Keratinocyte (primary cell): ENCODE data around the gene SHC3. TPM values are rescaled to one million over a fixed set of nuclear protein-coding genes. Genes with fewer than 3 reads are reported as not detected.

Experiments
- DNase-seq: peaks from one replicate; pipeline ENCODE4 v3.0.0-alpha.2; 2011; ENCODE audit warnings: low read depth, missing footprints, low spot score
- FAIRE-seq: peaks from 2 replicates; lab custom pipeline; 2011; peaks lifted over from hg19 to GRCh38; lab: Jason Lieb, UNC
- H2AFZ ChIP-seq: 2 replicates; pipeline ENCODE4 v1.6.0; 2012; ENCODE audit warnings: low read length, control low read depth, inconsistent platforms; ENCODE audit not compliant: control insufficient read depth
- H3K27ac ChIP-seq: 2 replicates; pipeline ENCODE4 v1.5.1; 2011; ENCODE audit warnings: low read length; ENCODE audit not compliant: control insufficient read depth, insufficient read depth
- H3K27me3 ChIP-seq: 3 replicates; pipeline ENCODE4 v1.6.0; 2011; ENCODE audit warnings: low read length; ENCODE audit not compliant: control insufficient read depth, insufficient read depth; ENCODE audit errors: extremely low read depth
- H3K36me3 ChIP-seq, 2 experiments: 2 replicates in 1 of 2; 3 replicates in 1 of 2; pipeline ENCODE4 v1.5.1; 2011; ENCODE audit warnings: low read length in 2 of 2, mild to moderate bottlenecking in 1 of 2; ENCODE audit not compliant: control insufficient read depth in 2 of 2, insufficient read depth in 2 of 2; ENCODE audit errors: extremely low read depth in 1 of 2
- H3K4me1 ChIP-seq: 3 replicates; pipeline ENCODE4 v1.5.1; 2011; ENCODE audit warnings: low read length; ENCODE audit not compliant: control insufficient read depth, insufficient read depth; ENCODE audit errors: extremely low read depth
- H3K4me2 ChIP-seq: 3 replicates; pipeline ENCODE4 v1.6.0; 2011; ENCODE audit warnings: low read depth, low read length; ENCODE audit not compliant: control insufficient read depth, insufficient read depth; ENCODE audit errors: extremely low read depth
- H3K4me3 ChIP-seq, 3 experiments: fragments of 200-600 bp in 1 of 3; sonication (generic) in 1 of 3; 2 replicates in 2 of 3; 3 replicates in 1 of 3; pipeline ENCODE4 v1.5.1; 2011 to 2016; ENCODE audit warnings: low read length in 3 of 3, mild to moderate bottlenecking in 3 of 3, control low read depth in 2 of 3, inconsistent platforms in 1 of 3, low read depth in 1 of 3, mixed read lengths in 1 of 3, mixed run types in 1 of 3, moderate library complexity in 1 of 3; ENCODE audit not compliant: control insufficient read depth in 2 of 3, insufficient read depth in 2 of 3; ENCODE audit errors: extremely low read depth in 1 of 3
- H3K79me2 ChIP-seq: 2 replicates; pipeline ENCODE4 v1.6.0; 2012; ENCODE audit warnings: low read length; ENCODE audit not compliant: control insufficient read depth, insufficient read depth
- H3K9ac ChIP-seq: 3 replicates; pipeline ENCODE4 v1.6.0; 2011; ENCODE audit warnings: low read length; ENCODE audit not compliant: control insufficient read depth, insufficient read depth; ENCODE audit errors: extremely low read depth
- H3K9me1 ChIP-seq: 3 replicates; pipeline ENCODE4 v1.6.0; 2011; ENCODE audit warnings: low read length; ENCODE audit not compliant: control insufficient read depth, insufficient read depth; ENCODE audit errors: extremely low read depth
- H3K9me3 ChIP-seq: 2 replicates; pipeline ENCODE4 v1.5.1; 2012; ENCODE audit warnings: low read depth, low read length; ENCODE audit not compliant: control insufficient read depth
- H4K20me1 ChIP-seq: 3 replicates; pipeline ENCODE4 v1.6.0; 2011; ENCODE audit warnings: low read length; ENCODE audit not compliant: control insufficient read depth, insufficient read depth; ENCODE audit errors: extremely low read depth
- EZH2 ChIP-seq: IDR thresholded peaks from one replicate; pipeline ENCODE4 v1.6.1; 2012; ENCODE audit warnings: inconsistent platforms, mild to moderate bottlenecking, low read length, moderate library complexity
- dilution Hi-C: fragments of 300-500 bp; cut with MboI; formaldehyde crosslinking; loops from one replicate; pipeline ENCODE4 v1.7.0; 2020; ENCODE audit warnings: low sequenced_read_pairs; ENCODE audit not compliant: extremely low pct_ligation_motif_present
- polyA plus RNA-seq, 5 experiments: library from polyadenylated mRNA; depleted of rRNA in 3 of 5; stranded (reverse) in 3 of 5; stranded (forward) in 1 of 5; unstranded in 1 of 5; fragments of >200 nt; gene quantifications; 1 replicate in 1 of 5; 2 replicates in 3 of 5; 3 replicates in 1 of 5; pipeline versions ENCODE4 v1.2.1 to v1.2.3, GENCODE V29; 2011 to 2012; ENCODE audit warnings: missing spikeins in 2 of 5, low read depth in 1 of 5, low replicate concordance in 1 of 5
- TF ChIP-seq, protein P1 (sequence below), 3 experiments: IDR thresholded peaks in 1 of 3; conservative IDR thresholded peaks in 1 of 3; optimal IDR thresholded peaks in 1 of 3; 2 replicates in 2 of 3; 3 replicates in 1 of 3; pipeline versions ENCODE3 to v1.5.1; 2011; ENCODE audit warnings: low read length in 3 of 3, mild to moderate bottlenecking in 3 of 3, moderate library complexity in 2 of 3, control low read depth in 1 of 3, inconsistent platforms in 1 of 3; ENCODE audit not compliant: insufficient read depth in 2 of 3; ENCODE audit errors: extremely low read depth in 1 of 3

SHC3 gene
- polyA plus RNA-seq, 1 donor (not counting 4 experiments of a cell fraction or from before 2014, with no cell fraction given), result 0.03 TPM

DNA sequence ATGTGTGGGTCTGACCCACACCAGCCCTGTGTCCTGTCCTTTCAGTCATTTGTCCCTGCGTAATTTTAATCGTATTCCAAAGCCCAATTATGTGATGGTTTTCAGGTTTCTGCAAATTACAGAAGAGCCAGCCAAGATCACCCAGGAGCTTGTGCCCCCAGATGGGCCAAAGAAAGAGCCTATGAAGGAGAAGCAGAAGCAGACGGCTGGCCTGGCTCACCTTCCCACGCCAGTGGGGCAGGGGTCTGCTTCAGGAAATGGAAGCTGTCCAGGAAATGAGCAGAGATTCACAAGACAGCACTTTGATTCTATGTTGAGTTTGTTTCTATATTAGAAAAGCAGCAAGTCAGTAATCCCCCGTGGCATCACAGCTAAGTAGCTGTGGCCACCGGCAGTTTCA, 175.6 kb downstream of the SHC3 start:
- H3K36me3 ChIP-seq, result no peaks in the 10 kb centered on the region
- H3K27me3 ChIP-seq, result no peaks in the 10 kb centered on the region
- no peak for FAIRE-seq
- H4K20me1 ChIP-seq, result no peaks in the 10 kb centered on the region
- no peak overlapping the region for H3K27ac ChIP-seq
- dilution Hi-C loops, result no loop called here
- H3K4me1 ChIP-seq, result peaks cover 6% of the 10 kb centered on the region
- TF ChIP-seq, protein P1, sequence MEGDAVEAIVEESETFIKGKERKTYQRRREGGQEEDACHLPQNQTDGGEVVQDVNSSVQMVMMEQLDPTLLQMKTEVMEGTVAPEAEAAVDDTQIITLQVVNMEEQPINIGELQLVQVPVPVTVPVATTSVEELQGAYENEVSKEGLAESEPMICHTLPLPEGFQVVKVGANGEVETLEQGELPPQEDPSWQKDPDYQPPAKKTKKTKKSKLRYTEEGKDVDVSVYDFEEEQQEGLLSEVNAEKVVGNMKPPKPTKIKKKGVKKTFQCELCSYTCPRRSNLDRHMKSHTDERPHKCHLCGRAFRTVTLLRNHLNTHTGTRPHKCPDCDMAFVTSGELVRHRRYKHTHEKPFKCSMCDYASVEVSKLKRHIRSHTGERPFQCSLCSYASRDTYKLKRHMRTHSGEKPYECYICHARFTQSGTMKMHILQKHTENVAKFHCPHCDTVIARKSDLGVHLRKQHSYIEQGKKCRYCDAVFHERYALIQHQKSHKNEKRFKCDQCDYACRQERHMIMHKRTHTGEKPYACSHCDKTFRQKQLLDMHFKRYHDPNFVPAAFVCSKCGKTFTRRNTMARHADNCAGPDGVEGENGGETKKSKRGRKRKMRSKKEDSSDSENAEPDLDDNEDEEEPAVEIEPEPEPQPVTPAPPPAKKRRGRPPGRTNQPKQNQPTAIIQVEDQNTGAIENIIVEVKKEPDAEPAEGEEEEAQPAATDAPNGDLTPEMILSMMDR (optimal IDR thresholded peaks at IDR 0.05 in 1 of 3, IDR thresholded peaks at IDR 0.05 in 1 of 3, conservative IDR thresholded peaks at IDR 0.05 in 1 of 3; ENCODE audit: extremely low read depth in 1 of 3, insufficient read depth in 2 of 3, low read length in 3 of 3), result no peak
- no peak for TF ChIP-seq EZH2
- DNase-seq, result no peak
- no peak overlapping the region for H2AFZ ChIP-seq
- H3K9me1 ChIP-seq, result no peaks in the 10 kb centered on the region
- H3K4me2 ChIP-seq, result no peak overlapping the region
- no peaks in the 10 kb centered on the region for H3K79me2 ChIP-seq
- no peak overlapping the region for H3K9ac ChIP-seq
- H3K9me3 ChIP-seq, result no peaks in the 10 kb centered on the region
- H3K4me3 ChIP-seq, result no peak overlapping the region

DNA sequence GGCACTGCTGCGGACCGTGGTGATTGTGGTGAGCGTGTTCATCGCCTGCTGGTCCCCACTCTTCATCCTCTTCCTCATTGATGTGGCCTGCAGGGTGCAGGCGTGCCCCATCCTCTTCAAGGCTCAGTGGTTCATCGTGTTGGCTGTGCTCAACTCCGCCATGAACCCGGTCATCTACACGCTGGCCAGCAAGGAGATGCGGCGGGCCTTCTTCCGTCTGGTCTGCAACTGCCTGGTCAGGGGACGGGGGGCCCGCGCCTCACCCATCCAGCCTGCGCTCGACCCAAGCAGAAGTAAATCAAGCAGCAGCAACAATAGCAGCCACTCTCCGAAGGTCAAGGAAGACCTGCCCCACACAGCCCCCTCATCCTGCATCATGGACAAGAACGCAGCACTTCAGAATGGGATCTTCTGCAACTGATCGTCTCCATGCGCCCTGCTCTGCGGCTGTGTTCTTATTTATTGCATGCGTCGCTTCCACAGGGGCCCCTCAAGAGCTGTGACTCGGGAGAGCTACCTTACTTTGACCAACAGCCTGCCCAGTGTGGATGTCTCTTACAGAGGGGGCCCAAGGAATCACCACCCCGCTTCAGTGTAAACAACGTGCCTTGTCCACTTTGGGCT, 176.6 kb downstream of the SHC3 start:
- DNase-seq (no peak), FAIRE-seq (no peak)
- no peaks in the 10 kb centered on the region for H3K36me3 ChIP-seq
- dilution Hi-C loops, result no loop called here
- H3K9me3 ChIP-seq, result no peaks in the 10 kb centered on the region
- no peak overlapping the region for H2AFZ ChIP-seq
- H3K9ac ChIP-seq, result no peak overlapping the region
- H3K4me3 ChIP-seq, result no peak overlapping the region
- no peaks in the 10 kb centered on the region for H3K27me3 ChIP-seq
- no peak overlapping the region for H3K27ac ChIP-seq
- H3K4me2 ChIP-seq, result no peak overlapping the region
- H4K20me1 ChIP-seq, result no peaks in the 10 kb centered on the region
- TF ChIP-seq, protein P1 (optimal IDR thresholded peaks at IDR 0.05 in 1 of 3, IDR thresholded peaks at IDR 0.05 in 1 of 3, conservative IDR thresholded peaks at IDR 0.05 in 1 of 3; ENCODE audit: extremely low read depth in 1 of 3, insufficient read depth in 2 of 3, low read length in 3 of 3), result no peak
- no peak for TF ChIP-seq EZH2
- no peaks in the 10 kb centered on the region for H3K9me1 ChIP-seq
- H3K4me1 ChIP-seq, result peaks cover 6% of the 10 kb centered on the region
- H3K79me2 ChIP-seq, result no peaks in the 10 kb centered on the region
